H1 (cell line): ENCODE measurements around the gene HCST. TPM values are rescaled to one million over a fixed set of nuclear protein-coding genes. Genes with fewer than 3 reads are reported as not detected.

ENCODE experiments used
- CEBPB ChIP-seq: IDR thresholded peaks from 2 replicates; pipeline ENCODE4 v1.6.1; 2012; ENCODE audit warnings: low read depth, low read length
- CHD7 ChIP-seq: fragments of 300-600 bp; sonication (generic); IDR thresholded peaks from 2 replicates; pipeline ENCODE4 v1.7.1; 2012; ENCODE audit warnings: low read length, moderate library complexity, mild to moderate bottlenecking, inconsistent platforms; ENCODE audit not compliant: insufficient replicate concordance
- E2F6 ChIP-seq: IDR thresholded peaks from 2 replicates; pipeline ENCODE4 v1.6.1; 2012; ENCODE audit warnings: inconsistent platforms
- EGR1 ChIP-seq: IDR thresholded peaks from 2 replicates; pipeline ENCODE4 v1.6.1; 2011; ENCODE audit warnings: low read depth, low read length, borderline replicate concordance
- MAFK ChIP-seq: IDR thresholded peaks from 2 replicates; pipeline ENCODE4 v1.6.1; 2012; ENCODE audit warnings: low read depth, mild to moderate bottlenecking, improper control_type of control experiment, low read length
- RAD21 ChIP-seq, 2 experiments: IDR thresholded peaks in 1 of 2; conservative IDR thresholded peaks in 1 of 2; 2 replicates each; pipeline ENCODE4 v1.6.1; 2011; ENCODE audit warnings: low read depth in 2 of 2, low read length in 2 of 2, improper control_type of control experiment in 1 of 2, inconsistent platforms in 1 of 2, mild to moderate bottlenecking in 1 of 2, moderate library complexity in 1 of 2
- RXRA ChIP-seq: IDR thresholded peaks from 2 replicates; pipeline ENCODE4 v1.6.1; 2011; ENCODE audit warnings: low read depth, mild to moderate bottlenecking, low read length, moderate library complexity; ENCODE audit not compliant: insufficient read depth
- TAF1 ChIP-seq: IDR thresholded peaks from 2 replicates; pipeline ENCODE4 v1.6.1; 2011; ENCODE audit warnings: mild to moderate bottlenecking, low read depth, low read length
- polyA plus RNA-seq, 7 experiments: library from polyadenylated mRNA; depleted of rRNA in 3 of 7; stranded (reverse) in 5 of 7; unstranded in 2 of 7; fragments of >200 nt in 5 of 7; fragments of 200-250 nt in 2 of 7; gene quantifications; 1 replicate in 5 of 7; 2 replicates in 1 of 7; 4 replicates in 1 of 7; pipeline versions ENCODE4 v1.2.1 to v1.2.3, GENCODE V29; 2011 to 2013; ENCODE audit warnings: missing spikeins in 2 of 7, mixed read lengths in 2 of 7
- total RNA-seq: library from RNA; stranded (reverse); fragmentation: NEBNext Ultra II Directional; extraction: Animal tissue kit (Norgen Biotek cat#: 25700); gene quantifications from 2 replicates; pipeline ENCODE4 v1.2.1, GENCODE V29; 2021

The HCST gene
- total and polyA plus RNA-seq, 2 of the 8 experiments (the other 6 are each of a cell fraction or from before 2014, with no cell fraction given), result 2.8 TPM; not detected in 1

- TF ChIP-seq CHD7 (no peak), MAFK (no peak), E2F6 (no peak), RAD21 (IDR thresholded peaks at IDR 0.05 in 1 of 2, conservative IDR thresholded peaks at IDR 0.05 in 1 of 2; ENCODE audit: low read depth in 2 of 2, low read length in 2 of 2) (no peak), RXRA (no peak), EGR1 (no peak), CEBPB (no peak), TAF1 (no peak)
Measured at GRCh38 chr19:35940078-35940775, 37.9 kb downstream of the HCST start (continued).
